SHP77 treated with DMSO at 0.1 percent for 48 hours (cell line): ENCODE measurements around the gene CEP70.
"Not testable (repeated sequence)": the region's sequence is repeated elsewhere in the genome, so short reads cannot be mapped to it uniquely, and the experiment has no call there.

Experiments
- DNase-seq: peaks from one replicate; lab custom pipeline; 2025; lab: John Stamatoyannopoulos, UW

The CEP70 gene

DNA sequence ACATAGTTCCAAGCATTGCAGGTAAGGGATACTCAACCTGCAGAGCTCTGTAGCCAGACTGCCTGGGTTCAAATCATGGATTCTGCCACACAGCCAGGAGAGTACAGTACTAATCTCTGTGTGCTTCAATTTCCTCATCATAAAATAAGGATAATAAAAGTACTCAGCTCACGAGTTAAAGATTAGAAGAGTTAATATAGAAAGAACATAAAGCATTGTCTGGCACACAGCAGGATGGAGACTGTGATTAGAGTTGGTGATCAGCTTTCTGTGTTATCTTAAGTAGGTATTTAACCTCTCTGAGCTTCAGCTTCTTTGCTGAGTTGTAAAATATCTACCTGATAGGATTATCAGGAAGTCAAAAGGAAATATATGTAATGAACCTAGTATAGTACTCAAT, 2.7 kb downstream of the CEP70 start:
- DNase-seq: no peak

DNA sequence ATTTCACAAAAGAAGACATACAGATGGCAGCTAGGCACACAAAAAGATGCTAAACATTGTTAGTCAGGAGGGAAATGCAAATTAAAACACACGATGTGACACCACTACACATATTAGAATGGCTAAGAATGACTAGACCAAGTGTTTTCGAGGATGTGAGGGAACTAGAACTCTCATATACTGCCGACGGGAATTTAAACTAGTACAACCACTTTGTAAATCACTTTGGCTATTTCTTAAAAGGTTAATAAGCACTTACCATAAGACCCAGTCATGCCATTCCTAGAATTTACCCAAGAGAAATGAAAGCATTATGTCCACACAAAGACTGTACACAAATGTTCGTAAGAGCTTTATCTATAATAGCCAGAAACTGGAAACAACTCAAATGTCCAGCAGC, 5.6 kb downstream of the CEP70 start:
- DNase-seq: no peak

DNA sequence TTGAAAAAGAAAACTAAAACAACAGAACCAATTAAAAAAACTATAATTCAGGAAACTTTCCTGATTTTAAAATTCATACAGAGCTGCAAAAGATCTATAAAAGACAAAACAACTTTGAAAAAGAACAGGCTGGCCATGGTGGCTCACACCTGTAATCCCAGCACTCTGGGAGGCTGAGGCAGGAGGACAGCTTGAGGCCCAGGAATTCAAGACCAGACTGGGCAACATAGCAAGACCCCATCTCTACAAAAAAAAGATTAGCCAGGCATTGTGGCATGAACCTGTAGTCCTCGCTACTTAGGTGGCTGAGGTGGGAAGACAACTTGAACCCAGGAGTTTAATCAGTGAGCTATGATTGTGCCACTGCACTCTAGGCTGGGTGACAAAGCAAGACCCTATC, 6.7 kb downstream of the CEP70 start:
- DNase-seq: no peak

DNA sequence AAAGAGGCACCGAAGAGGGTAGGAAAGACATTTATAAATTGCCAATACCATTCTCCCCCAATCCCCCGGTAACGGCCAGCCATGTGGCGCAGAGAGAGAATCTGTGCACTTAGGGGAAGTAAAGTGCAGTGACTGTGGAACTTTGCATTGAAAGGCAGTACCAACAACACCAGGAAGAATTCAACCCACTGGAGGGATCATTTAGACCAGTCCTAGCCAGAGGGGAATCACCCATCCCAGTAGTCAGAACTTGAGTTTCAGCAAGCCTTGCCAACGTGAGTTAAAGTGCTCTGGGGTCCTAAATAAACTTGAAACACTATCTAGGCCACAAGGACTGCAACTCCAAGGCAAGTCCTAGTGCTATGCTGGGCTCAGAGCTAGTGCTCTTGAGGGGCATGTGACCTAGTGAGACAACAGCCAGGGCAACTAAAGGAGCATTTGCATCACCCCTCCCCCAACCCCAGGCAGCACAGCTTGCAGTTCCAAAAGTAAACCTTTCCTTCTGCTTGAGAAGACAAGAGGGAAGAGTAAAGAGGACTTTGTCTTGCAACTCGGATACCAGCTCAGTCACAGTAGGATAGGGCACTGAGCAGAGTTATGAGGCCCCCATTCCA, 15.0 kb downstream of the CEP70 start:
- no peak for DNase-seq

DNA sequence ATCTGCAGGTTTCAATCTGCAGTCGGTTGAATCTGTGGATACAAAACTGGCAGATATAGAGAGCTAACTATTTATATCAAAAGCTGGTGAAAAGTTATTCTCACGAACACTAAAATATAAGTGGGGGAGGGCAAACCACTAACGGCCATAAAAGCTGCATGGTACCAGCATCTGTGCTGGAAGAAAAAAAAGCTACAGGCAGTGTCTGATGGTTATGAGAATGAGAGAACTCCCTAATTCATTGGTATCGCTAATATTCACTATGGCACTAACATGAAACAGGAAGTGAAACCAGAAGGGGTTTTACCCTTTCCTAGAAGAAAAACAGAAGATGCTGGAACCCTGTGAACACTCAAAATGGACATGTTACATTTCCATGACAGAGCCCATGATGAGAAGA, 15.9 kb downstream of the CEP70 start:
- no peak for DNase-seq

DNA sequence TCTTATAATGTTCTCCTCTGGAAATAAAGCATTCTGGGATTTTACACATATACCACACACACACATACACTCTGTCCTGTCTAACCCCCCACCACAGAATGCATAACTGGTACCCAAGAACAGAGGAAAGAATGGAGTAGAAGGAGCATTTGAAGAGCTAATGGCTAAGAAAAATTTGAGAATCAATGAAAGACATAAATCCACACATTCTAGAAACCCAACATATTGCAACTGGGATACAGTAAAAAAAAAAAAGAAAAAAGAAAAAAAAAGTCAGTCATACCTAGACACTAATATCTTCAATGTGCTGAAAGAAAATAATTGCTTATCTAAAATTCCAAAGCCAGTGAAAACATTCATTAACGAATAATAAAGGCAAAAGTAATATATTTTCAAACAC, 20.9 kb downstream of the CEP70 start:
- no peak for DNase-seq

DNA sequence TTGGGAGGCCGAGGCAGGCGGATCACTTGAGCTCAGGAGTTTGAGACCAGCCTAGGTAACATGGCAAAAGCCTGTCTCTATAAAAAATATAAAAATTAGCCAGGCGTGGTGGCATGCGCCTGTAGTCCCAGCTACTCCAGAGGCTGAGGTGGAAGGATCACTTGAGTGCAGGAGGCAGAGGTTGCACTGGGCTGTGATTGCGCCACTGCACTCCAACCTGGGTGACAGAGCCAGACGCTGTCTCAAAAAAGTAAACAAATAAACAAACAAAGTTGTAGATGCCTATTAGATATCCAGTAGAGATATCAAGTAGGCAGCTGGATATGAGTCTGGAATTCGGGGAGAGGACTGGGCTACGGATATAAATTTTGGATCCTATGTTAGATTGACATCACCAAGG, 24.4 kb downstream of the CEP70 start:
- DNase-seq: not testable (repeated sequence)

DNA sequence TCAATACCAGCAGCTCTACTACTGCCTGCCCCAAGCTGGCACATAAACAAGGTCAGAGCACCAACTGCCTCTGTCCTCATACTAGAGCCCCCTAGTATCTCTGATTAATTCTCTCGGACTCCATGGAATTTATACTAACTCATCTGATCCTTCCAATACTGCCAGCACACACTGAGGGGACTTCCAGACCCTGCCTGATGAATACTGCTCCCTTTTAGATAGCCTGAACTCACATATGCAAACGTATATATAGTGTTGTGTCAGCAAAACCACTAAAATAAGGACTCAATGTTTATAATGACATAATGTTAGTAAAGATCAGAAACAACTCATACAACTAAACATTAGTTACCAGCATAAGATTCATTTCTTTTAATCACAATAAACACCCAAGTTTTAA, 25.0 kb downstream of the CEP70 start:
- DNase-seq: no peak

DNA sequence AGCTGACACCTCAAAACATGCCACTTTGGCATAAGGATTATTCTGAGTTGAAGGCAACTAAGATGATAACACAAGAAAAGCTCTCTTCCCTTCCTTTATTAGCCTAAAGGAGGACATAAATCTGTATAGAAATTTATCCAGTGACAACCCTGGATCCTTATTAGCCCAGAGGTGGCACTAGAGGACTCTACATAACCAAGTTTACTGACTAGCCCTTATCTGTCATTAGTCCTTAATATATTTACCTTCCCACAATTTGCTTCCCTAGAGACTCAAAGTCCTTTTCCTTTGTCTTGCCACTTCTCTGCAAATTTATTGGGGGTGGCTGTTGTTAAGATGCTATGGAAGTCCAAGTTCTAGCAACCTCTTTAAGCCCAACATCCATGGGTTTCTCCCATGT, 26.7 kb downstream of the CEP70 start:
- no peak for DNase-seq

DNA sequence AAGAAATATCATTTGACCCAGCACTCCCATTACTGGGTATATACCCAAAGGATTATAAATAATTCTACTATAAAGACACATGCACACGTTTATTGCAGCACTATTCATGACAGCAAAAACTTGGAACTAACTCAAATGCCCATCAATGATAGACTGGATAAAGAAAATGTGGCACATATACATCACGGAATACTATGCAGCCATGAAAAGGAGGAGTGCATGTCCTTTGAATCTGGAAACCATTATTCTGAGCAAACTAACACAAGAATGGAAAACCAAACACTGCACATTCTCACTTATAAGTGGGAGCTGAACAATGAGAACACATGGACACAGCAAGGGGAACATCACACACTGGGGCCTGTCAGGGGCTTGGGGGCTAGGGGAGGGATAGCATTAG, 27.8 kb downstream of the CEP70 start:
- DNase-seq: not testable (repeated sequence)

DNA sequence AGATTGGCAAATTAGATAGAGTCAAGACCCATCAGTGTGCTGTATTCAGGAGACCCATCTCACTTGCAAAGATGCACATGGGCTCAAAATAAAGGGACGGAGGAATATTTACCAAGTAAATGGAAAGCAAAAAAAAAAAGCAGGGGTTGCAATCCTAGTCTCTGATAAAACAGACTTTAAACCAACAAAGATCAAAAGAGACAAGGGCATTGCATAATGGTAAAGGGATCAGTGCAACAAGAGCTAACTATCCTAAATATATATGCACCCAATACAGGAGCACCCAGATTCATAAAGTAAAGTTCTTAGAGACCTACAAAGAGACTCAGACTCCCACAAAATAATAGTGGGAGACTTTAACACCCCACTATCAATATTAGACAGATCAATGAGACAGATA, 31.2 kb downstream of the CEP70 start:
- not testable (repeated sequence) for DNase-seq

DNA sequence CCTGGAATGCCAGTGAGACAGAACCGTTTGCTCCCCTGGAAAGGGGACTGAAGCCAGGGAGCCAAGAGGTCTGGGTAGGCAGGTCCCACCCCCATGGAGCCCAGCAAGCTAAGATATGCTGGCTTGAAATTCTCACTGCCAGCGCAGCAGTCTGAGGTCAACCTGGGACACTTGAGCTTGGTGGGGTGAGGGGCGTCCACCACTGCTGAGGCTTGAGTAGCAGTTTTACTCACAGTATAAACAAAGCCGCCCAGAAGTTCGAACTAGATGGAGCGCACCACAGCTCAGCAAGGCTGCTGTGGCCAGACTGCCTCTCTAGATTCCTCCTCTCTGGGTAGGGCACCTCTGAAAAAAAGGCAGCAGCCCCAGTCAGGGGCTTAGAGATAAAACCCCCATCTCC, 33.6 kb downstream of the CEP70 start:
- no peak for DNase-seq

DNA sequence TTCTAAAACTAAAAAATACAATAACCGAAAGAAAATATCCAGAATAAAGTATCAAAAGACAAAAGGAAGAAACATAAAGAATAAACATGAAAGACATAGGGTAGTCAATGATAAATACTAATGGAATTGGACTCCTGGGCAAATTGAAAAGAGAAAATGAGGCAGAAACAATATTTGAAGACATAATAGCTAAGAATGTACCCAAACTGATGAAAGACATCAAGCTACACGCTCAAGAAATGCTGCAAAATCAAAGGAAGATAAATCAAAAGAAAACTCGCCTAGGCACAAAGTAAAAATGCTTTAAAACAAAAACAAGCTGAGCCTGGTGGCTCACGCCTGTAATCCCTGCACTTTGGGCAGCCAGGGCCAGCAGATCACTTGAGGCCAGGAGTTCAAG, 34.9 kb downstream of the CEP70 start:
- DNase-seq: no peak

DNA sequence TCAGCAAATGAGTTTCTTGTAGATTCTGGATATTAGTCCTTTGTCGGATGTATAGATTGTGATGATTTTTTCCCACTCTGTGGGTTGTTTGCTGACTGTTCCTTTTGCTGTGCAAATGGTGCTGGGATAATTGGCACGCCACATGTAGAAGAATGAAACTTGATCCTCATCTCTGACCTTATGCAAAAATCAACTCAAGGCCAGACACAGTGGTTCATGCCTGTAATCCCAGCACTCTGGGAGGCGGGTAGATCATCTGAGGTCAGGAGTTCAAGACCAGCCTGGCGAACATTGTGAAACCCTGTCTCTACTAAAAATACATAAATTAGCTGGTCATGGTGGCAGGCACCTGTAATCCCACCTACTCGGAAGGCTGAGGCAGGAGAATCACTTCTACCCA, 39.3 kb downstream of the CEP70 start:
- not testable (repeated sequence) for DNase-seq

DNA sequence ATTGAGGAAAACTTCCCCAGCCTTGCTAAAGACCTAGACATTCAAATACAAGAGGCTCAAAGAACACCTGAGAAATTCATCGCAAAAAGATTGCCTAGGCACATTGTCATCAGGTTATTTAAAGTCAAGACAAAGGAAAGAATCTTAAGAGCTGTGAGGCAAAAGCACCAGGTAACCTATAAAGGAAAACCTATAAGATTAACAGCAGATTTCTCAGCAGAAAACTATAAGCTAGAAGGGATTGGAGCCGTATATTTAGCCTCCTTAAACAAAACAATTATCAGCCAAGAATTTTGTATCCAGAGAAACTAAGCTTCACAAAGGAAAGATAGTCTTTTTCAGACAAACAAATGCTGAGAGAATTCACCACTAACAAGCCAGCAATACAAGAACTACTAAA, 43.1 kb downstream of the CEP70 start:
- not testable (repeated sequence) for DNase-seq

DNA sequence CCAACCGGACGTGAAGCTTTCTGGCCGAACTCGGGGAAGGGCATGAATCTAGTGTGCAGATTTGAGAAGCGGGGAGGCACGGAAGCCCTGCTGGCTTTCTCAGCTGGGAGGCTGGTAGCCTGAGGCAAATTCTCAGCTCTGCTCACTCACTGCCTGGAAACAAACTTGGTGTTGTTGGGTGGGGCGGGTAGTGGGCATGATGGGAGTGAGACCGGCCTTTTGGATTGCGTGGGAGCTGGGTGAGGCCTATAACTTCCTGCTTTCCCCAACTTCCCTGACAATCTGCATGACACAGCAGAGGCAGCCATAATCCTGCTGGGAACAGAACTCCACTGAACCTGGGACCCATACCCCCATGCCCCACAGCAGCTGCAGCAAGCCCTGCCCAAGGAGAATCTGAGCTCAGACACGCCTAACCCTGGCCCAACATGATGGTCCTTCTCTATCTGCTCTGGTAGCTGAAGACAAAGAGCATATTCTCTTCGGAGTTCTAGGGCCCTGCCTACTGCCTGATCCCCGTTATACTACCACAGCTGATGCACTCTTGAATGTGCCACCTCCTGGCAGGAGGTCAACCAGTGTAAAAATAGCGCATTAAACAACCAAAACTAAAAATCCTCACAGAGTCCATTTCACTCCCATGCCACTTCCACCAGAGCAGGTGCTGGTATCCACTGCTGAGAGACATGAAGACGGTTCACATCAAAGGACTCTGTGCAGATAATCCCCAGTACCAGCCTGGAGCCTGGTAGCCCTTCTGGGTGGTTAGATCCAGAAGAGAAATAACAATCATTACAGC, 44.7 kb downstream of the CEP70 start:
- no peak for DNase-seq

DNA sequence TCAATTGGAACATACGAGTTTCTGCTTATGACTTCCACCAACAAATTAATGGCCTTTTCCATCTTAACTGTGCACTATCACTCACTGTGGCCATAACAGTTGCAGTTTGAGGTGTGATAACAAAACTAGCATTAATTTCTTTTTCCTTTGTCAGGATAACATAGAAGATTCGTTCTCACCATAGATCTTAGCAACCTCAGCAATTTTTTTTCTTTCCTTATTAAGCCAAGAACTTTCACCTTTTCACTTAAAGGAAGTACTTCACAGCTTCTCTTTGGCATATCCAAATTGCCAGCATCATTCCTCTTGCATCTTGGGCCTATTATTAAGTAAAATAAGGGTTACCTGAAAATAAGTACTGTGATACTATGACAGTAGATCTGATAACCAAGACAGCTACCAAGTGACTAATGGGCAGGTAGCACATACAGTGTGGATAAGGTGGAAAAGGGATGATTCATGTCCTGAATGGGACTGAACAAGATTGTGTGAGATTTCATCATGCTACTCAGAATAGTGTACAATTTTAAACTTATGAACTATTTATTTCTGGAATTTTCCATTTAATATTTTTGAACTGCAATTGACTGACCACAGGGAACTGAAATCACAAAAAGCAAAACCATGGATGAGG, 46.6 kb downstream of the CEP70 start:
- DNase-seq: no peak

DNA sequence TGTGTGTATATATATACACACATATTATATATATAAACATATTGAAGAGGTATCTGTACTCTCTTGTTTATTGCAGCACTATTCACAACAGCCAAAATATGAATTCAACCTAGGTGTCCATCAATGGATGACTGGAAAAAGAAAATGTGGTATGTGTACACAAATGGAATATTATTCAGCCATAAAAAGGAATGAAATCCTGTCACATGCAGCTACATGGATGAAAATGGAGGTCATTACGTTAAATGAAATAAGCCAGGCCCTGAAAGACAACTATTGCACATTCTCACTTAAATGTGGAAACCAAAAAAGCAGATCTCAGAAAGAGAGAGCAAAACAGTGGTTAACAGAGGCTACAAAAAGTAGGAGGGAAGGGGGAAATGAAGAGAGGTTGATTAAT, 49.5 kb downstream of the CEP70 start:
- no peak for DNase-seq

DNA sequence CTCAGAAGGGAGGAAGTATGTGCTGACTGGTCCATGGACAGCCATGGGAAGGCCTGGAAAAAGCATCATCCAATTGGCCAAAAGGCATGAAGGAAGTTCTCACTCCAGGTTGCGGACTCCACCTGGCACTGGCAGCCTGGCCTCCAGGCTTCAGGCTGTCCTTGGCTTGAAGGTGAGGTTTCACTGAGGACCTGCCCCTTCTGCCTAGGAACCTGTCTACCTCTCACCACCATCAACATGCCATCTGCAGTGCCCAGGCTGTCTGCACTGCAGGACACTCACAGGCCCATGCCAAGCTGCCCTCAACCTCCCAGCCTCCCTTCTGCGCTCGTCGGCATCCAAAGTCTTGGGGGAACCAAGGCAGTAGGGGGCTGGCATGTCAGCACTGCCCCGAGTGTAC, 51.1 kb downstream of the CEP70 start:
- no peak for DNase-seq

DNA sequence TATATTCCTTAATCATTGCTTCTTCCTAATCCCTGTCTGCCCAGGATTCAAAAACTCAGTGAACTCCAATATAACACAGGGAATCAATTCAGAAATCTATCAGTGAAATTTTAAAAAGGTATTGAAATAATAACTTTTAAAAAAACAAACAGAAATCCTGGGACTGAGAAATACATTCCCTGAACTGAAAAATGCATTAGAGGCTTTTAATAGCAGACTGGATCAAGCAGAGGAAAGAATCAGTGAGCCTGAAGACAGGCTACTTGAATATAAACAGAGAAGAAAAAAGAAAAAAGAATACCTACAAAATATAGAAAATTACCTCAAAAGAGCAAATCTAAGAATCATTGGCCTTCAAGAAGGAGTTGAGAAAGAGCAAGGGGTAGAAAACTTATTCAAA, 54.7 kb downstream of the CEP70 start:
- no peak for DNase-seq

DNA sequence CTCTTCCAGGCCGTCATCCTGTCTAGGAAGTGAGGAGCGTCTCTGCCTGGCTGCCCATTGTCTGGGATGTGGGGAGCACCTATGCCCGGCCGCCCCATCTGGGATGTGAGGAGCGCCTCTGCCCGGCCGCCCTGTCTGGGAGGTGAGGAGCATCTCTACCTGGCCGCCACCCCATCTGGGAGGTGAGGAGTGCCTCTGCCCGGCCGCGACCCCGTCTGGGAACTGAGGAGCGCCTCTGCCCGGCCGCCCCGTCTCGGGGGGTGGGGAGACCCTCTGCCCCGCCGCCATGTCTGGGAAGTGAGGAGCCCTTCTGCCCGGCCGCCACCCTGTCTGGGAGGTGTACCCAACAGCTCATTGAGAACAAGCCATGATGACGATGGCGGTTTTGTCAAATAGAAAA, 72.6 kb downstream of the CEP70 start:
- DNase-seq: not testable (repeated sequence)

DNA sequence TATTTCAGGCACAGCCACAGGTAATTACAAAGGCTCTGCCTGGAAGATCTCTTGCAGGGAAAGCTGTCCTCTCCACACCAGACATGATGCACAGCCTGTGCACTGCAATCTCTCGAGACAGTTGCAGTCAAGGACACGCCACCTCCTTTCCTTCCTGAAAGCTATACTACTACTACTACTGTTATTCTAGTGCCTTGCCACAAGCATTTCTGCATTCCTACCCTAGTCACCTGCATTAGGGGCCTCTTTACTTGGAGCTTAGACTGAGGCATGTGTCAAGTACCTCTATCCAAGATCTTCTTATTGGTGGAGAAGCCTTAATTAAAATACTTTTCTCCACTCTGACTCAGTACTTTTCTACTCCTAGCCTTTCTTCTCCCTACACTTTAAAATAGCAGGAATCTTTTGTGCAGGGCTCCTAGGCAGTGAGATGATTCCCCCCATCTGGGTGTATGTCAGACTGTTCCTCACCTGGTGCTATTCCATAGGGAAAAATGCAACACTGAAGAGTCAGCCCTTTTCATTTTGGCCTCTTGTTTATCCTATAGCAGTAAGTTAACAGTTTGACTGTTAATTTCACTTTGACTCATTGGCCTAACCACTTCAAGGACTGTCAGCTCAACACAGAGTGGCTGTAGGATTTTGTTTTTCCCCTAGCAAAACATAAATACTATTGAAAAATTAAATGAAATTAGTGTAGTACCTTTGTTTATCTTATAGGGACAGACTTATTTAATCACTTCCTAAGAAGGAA, 80.8 kb downstream of the CEP70 start:
- DNase-seq: no peak

DNA sequence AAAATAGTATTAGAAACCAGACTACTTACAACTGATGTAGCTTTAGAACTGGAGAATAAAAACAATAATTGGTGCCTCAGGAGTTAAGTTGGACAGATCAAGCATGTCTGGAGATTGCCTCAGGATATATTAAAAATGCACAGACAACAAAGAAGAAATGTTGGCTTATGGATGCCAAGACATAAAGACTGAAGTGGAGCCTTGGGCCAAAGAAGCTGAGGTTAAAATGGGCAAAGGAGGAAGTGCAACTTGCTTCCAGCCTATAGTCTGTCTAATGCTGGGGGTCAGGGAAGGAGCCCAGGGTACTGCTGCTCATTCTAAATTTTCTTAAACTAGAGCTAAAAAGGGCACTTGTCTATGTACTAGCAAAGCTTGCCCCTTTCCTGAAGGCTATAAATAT, 82.1 kb downstream of the CEP70 start:
- DNase-seq: no peak
